ENCODE measurements around the gene PRR18.

PRR18 gene

GRCh38 chr6:166333172-166333995 is 25.2 kb upstream of the PRR18 start:
- DNase-seq (ENCODE audit: low spot score) = no peak

- DNase-seq (ENCODE audit: low spot score) = no peak
Measured at GRCh38 chr6:166331503-166332415, 23.6 kb upstream of the PRR18 start.

GRCh38 chr6:166330612-166331011 is 22.4 kb upstream of the PRR18 start:
- DNase-seq (ENCODE audit: low spot score) = peak; percentile 91

GRCh38 chr6:166325383-166326042 is 17.3 kb upstream of the PRR18 start:
- no peak for DNase-seq (ENCODE audit: low spot score)

- DNase-seq (ENCODE audit: low spot score) = no peak
Measured at GRCh38 chr6:166323395-166323794, 15.2 kb upstream of the PRR18 start.

- peak; percentile 13 for DNase-seq (ENCODE audit: low spot score)
Measured at GRCh38 chr6:166318649-166319600, 10.7 kb upstream of the PRR18 start.

- DNase-seq (ENCODE audit: low spot score) = peak; percentile 93
Measured at GRCh38 chr6:166318227-166318626, 10.0 kb upstream of the PRR18 start.

GRCh38 chr6:166317261-166318212 is 9.3 kb upstream of the PRR18 start:
- no peak for DNase-seq (ENCODE audit: low spot score)

GRCh38 chr6:166315436-166315835 is 7.2 kb upstream of the PRR18 start:
- DNase-seq (ENCODE audit: low spot score) = no peak

GRCh38 chr6:166314454-166314853 is 6.3 kb upstream of the PRR18 start:
- DNase-seq (ENCODE audit: low spot score) = no peak

GRCh38 chr6:166313255-166314070 is 5.3 kb upstream of the PRR18 start:
- peak; percentile 45 for DNase-seq (ENCODE audit: low spot score)

GRCh38 chr6:166312832-166313231 is 4.6 kb upstream of the PRR18 start:
- no peak for DNase-seq (ENCODE audit: low spot score)

- no peak for DNase-seq (ENCODE audit: low spot score)
Measured at GRCh38 chr6:166310634-166311033, 2.4 kb upstream of the PRR18 start.

- no peak for DNase-seq (ENCODE audit: low spot score)
Measured at GRCh38 chr6:166309977-166310376, 1.8 kb upstream of the PRR18 start.

- DNase-seq (ENCODE audit: low spot score) = no peak
Measured at GRCh38 chr6:166308769-166309589, 787 bp upstream of the PRR18 start.

GRCh38 chr6:166307082-166308032 is 835 bp downstream of the PRR18 start:
- DNase-seq (ENCODE audit: low spot score) = peak; percentile 19
